M059J (cell line): Measurements from ENCODE around the gene PTPRE. TPM values are rescaled to one million over a fixed set of nuclear protein-coding genes. Genes with fewer than 3 reads are reported as not detected.

Experiments used
- DNase-seq: peaks from one replicate; pipeline ENCODE4 v3.0.0-alpha.2; 2012; ENCODE audit warnings: low read depth
- total RNA-seq: library from RNA; depleted of rRNA; stranded (reverse); fragments of >200 nt; shearing (Covaris generic); gene quantifications from 2 replicates; pipeline ENCODE4 v1.2.3, GENCODE V29; 2014

Gene PTPRE
- total RNA-seq, 1 experiment from 2014 or later: 6.4 TPM

- DNase-seq: no peak
Measured at GRCh38 chr10:127882801-127883459, 24.0 kb upstream of the PTPRE start.

GRCh38 chr10:127883516-127883915 lies 23.4 kb upstream of the PTPRE start:
- DNase-seq: no peak

DNA sequence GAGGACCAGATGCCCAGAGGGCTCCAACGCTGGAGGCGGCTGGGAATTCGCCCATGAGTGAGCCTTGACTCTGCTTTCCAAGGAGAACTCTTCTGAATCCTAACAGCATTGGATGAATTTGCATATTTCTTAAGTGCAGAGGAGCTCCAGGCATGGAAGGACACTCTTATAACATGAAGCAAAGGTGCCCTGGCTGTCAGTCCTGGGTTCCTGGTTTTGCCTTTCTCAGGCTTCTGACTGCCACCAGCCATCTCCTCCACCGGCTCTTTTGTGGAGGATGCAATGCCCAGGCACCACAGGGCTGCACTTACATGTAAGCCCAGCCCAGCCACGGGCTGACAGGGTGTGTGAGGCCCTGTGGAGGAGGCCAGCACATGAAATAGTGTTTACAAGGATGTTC lies 22.4 kb upstream of the PTPRE start:
- DNase-seq: no peak

DNA sequence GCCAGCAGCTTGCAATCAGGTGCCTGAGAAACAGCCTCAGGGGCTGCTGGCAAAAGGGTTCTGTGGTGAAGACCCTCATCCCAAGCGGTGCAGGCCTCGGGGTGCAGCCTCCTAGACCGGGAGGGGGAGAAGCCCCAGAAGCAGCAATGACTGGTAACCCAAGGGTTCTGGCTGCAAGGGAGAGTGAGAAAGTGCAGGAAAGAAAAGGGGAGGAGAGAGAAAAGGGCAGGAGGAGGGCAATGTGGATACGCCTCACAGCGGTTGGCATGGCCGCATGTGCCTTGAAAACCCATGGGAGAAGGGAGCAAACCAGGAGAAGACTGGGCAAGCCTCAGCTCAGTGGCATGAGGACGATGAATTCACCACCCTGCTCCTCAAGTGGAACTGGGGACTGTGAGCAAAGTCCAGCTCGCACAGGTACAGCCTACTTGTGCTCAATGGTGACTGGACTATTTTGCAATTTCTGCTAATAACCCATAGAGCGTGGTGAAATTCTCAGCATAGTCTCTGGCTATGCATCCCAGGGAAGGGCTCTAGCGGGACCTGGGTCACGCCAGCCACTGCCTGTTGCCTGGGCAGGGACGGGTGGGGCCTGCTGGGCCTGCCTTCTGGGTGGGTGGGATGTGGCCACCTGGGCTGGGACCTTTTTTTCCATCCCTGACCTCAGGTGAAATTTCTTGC lies 20.4 kb upstream of the PTPRE start:
- no peak for DNase-seq

DNA sequence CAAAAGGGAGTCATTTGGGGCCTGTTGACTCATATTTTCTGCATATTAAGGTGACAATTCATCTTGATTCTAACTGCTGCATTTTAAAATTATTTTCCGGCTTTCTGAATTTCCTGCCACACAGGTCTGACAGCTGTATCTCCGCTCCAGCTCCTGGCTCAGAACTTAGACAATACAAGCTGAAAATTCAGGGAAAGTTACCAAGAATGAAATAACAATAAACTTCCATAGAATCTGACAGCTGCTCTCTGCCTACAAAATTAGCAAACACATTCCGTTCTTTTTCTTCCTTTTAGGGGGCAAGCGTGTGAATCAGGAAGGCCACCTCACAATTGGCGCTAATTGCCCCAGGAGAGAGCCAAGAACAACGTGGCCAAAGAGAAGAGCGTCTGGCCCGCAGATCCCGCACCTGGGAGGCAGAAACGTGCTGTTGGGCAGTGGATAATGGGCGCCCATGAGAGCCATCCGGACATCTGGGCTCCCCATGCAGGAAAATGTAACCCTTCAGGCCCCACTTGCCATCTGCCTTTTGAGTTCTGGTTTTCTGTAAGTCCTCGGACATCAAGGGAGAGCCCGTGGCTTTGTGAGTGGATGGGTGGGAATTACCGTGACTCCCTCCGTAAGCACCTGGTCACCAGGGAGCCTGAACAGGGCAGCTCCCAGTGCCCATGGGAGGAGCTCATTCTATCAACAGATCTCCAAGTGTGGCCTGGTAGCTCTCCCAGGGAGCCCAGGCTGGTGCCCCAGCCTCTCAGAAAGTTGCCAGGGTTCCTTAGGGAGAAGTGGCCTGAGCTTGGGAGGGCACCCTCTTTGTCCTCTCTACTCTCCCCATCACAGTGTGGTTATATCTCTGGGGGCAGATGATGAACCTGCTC lies 19.1 kb upstream of the PTPRE start:
- no peak for DNase-seq

- no peak for DNase-seq
Measured at GRCh38 chr10:127888521-127889312, 18.2 kb upstream of the PTPRE start.

- peak; percentile 63 for DNase-seq
Measured at GRCh38 chr10:127889605-127890195, 17.2 kb upstream of the PTPRE start.

GRCh38 chr10:127890216-127890615 lies 16.7 kb upstream of the PTPRE start:
- DNase-seq: no peak

- no peak for DNase-seq
Measured at GRCh38 chr10:127890832-127891334, 16.0 kb upstream of the PTPRE start.

DNA sequence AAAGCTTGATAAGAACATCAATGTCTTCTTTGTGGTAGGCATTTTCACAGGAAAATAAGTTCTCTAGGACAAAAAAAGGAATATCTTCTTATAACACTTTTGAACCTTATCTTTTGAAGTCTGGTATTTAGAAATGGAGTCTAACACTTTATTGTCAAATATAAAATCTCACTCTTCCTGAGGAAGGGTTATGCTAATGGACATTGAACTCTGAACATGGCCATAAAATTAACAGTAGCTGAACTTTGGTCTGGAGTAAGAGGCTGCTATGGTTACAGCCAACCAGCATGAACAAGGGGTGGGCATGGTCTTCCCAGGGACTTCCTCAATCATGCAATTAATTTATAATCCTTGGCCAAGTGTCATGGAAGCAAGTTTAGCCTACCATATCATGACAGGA lies 14.2 kb upstream of the PTPRE start, which contains the start of gene CLRN3:
Gene CLRN3, minus strand, starts transcription at position 199 of the 400 bp plus-strand sequence. Its CDS starts 157 bp downstream, at position 42.
- no peak for DNase-seq

DNA sequence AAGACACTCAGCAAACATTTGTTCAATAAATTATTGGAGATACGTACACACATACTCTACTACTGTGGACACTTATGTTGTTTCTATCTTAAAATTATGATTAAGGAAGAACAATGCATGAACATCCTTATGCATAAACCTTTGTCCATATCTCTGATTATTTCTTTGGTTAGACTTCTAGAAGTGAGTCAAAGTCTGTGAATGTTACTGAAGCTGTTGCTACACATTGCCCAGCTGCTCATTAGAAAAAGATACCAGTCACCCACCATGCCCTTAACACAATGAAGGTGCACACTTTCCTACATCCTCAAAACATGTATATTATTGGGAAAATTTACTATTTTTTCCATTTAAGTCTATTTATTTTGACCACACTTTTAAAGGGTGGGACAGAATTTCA lies 12.8 kb upstream of the PTPRE start:
- DNase-seq: no peak

DNA sequence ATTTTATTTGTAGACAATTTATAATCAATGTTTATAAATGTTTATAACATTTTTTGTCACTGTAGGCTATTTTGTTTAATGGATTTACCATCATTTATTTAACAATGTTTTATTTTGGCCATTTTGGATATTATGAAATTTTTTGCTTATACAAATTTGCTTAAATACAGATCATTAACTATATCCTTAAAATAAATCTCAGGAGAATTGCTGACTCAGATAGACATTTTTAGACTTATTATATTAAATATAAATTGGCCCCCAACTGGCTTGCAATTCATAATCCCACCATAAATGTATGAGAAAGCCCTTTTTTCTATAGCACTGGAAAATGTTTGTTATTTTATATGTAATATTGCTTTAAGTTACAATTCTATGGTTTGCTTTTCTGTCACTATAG lies 10.3 kb upstream of the PTPRE start:
- no peak for DNase-seq

DNA sequence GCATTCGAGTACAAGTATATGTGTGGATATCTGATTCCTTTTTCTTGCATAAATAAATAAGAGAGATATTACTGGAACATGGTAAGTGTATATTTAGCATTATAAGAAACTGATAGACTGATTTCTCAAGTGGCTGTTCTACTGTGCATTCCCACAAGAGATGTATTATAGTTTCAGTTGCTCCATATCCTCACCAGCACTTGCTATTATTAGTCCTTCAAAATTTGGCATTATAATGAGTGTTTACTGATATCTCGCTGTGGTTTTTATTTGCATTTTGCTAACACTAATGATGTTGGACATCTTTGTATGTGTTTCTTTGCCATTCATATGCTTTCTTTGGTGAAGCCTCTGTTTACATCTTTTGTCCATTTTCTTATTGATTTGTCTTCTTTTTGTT lies 9.7 kb upstream of the PTPRE start:
- DNase-seq: no peak

DNA sequence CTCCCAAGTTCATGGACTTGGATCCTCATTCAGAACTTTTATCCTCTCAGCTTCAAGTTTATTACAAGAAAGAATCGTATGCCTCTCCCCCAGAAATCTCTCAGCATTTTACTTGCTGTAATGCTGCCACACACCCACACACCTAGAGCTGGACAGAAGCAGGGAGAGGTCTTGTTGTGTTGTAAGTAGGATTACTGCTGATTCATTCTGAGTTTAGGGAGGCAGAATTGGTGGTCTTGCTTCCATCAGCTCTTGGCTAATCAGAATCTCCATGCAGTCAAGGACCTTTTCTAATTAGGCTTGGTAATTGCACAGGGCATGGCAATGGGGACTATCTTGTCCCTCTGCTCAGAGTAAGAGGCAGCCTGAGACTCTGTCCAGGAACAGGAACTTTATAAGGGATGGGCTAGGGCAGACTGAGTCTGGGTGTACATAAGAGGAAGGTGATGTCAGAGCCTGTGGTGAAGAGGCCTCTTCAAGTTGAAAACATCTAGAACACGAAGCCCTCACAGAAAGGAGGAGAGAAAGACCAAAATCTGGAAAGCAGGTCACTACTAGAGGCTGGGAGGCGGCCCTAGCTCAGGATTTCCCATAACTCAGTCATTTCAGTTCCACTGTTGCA lies 7.0 kb upstream of the PTPRE start:
- DNase-seq: no peak

GRCh38 chr10:127903789-127904188 lies 3.1 kb upstream of the PTPRE start:
- DNase-seq: no peak

DNA sequence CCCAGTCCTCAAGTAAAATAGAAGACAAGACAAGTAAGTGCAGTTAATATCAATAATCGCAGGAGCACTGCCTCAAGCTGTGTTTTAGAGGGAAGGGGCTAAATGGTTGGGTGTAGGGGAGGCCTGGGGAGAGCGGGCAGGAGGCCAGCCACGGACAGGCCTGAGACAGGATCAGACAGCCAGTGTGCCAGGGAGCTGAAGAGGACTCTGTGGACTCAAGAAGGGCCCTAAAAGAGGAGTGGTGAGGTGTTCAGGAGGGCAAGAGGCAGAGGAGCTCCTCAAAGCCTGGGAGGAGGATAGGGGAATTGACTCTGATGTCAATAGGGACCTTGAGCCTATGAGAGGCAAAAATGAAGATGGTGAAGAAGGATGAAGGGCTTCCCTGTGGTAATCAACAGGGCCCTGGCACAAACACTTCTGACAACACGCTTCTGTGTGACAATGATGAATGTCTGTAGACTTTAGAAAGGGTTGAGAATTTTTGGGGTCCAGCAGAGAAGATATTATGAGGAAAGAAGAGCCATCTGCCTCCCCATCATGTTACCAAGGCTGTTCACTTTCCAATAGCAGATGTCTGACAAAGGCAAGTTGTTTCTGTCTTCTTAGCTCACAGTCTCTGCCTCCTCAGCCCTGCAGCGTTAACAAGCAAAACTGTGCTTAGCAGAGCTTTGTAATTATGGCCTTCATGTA lies 2.4 kb upstream of the PTPRE start:
- no peak for DNase-seq

DNA sequence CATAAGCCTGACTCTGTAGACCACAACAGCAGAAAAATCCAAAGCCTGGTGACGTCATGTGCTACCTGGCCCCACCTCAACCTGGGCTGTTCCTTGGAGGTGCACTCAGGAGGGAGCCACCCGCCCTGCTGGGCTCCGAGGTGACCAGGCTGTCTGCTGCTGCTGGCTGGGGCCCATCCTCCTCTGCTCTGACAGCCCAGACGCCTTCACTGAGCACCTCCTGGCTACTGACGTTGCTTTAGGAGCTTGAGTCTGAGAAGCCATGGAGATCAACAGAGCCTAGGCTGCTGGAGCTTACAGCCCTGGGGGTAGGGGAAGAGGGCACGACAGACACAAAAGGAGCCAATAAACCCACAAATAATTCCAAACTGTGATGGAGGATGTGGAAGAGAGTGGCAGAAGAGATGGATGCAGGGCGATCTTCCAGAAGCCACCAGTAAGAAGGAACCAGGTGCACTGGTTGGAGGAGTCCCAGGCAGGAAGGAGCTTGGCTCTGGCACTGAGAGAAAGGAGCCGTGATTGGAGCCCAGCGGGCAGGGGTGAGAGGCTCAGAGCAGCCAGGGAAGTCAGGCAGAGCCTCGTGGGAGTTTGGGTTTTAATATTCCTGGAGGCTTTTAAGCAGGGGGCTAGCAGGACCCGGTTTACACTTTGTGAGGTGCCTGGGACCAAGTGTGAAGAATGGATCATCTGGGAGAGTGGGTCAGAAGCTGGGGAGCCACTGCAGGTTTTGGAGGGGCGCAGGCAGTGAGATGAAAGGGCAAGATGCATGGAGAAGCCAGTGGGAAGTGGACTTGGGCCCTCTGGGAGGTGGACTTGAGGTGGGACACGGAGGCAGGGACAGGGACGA lies 1.7 kb upstream of the PTPRE start:
- no peak for DNase-seq

GRCh38 chr10:127905848-127906261 lies 1.0 kb upstream of the PTPRE start:
- DNase-seq: no peak
